ENCODE measurements around the gene LINGO3.

The LINGO3 gene

GRCh38 chr19:2261438-2262172 is 46.3 kb downstream of the LINGO3 start:
- DNase-seq (ENCODE audit: low spot score), result peak; percentile 66

- DNase-seq (ENCODE audit: low spot score), result peak; percentile 38
These were observed 47.6 kb downstream of the LINGO3 start for GRCh38 chr19:2260341-2260805.

- DNase-seq (ENCODE audit: low spot score), result no peak
These were observed 48.6 kb downstream of the LINGO3 start for GRCh38 chr19:2259336-2259735.

All from CD4-positive, alpha-beta T cell treated with Interleukin-2 at 100 ng/mL for 4 hours (primary cell).